Measurements from ENCODE around the gene USP1. TPM values are rescaled to one million over a fixed set of nuclear protein-coding genes. Genes with fewer than 3 reads are reported as not detected.

The USP1 gene, protein sequence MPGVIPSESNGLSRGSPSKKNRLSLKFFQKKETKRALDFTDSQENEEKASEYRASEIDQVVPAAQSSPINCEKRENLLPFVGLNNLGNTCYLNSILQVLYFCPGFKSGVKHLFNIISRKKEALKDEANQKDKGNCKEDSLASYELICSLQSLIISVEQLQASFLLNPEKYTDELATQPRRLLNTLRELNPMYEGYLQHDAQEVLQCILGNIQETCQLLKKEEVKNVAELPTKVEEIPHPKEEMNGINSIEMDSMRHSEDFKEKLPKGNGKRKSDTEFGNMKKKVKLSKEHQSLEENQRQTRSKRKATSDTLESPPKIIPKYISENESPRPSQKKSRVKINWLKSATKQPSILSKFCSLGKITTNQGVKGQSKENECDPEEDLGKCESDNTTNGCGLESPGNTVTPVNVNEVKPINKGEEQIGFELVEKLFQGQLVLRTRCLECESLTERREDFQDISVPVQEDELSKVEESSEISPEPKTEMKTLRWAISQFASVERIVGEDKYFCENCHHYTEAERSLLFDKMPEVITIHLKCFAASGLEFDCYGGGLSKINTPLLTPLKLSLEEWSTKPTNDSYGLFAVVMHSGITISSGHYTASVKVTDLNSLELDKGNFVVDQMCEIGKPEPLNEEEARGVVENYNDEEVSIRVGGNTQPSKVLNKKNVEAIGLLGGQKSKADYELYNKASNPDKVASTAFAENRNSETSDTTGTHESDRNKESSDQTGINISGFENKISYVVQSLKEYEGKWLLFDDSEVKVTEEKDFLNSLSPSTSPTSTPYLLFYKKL
- 14.1 TPM for total RNA-seq
- long read RNA-seq, transcript USP1-201 (9 exons, 3,996 nt), result major isoform, 9 of 12 reads
- long read RNA-seq, partial matches to known transcripts, result 0 of 12 reads
- long read RNA-seq, other reads (novel, unspliced or antisense), result 1 of 12 reads

DNA sequence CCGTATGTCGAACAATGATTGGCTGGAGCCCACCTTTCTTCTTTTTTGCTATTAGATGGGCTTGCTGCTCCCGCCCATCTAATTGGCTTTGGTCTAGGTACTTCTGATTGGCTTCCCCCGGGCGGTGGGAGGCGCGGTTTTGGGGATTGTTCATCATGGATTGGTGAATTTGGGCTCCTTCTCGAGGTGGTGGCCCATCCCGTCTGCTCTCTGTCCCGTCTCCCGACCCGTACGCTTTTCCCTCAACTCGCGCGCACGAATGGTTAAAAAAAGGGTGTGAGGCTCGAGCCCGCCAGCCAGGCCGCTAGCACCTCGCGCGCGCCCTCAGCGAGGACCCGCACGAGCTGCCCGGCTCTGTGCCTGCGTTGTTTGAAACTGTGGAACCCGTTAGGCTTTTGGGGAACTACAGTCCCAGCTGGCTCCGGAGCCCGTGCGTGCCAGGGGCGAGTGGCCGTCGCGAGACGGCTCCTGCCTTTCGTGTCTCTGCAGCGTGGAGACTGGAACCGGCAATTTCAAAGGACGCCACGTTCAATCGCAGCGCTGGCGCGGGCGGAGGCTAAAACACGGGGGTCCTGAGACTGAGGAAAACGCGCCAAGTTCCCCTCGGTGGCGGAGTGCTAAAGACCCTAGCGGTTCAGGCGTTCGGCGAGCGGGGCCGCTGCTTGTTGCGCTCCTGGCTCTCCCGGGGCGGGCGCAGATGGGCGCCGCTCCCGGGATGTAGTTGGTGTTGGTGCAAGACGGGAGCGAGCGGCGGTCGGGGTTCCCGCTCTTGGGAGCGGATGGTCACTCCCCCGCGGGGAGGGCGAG lies at the start of gene USP1:
Gene USP1 (plus strand): TSS at position 584 of the 807 bp plus-strand sequence. CDS start 2,819 bp downstream, outside the sequence.
- intact Hi-C loops (cut with DNase I), result loop anchor here (2.0 kb wide), 1 partner anchor 346 kb away; no protein-coding TSS in a partner anchor
- DNase-seq (ENCODE audit: missing footprints) (peak; percentile 98), ATAC-seq (peak; percentile 95)

DNA sequence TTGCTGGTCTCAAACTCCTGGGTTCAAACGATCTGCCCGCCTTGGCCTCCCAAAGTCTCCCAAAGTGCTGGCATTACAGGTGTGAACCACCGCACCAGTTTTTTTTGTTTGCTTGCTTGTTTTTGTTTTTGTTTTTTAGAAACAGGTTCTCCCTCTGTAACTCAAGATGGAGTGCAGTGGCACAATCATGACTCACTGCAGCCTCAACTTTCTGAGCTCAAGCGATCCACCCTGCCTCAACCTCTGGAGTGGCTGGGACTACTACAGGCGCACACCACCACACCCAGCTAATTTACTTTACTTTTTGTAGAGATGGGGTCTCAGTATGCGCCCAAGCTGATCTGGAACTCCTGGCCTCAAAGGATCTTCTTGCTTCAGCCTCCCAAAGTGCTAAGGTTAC lies 47.3 kb upstream of the USP1 start:
- intact Hi-C loops (cut with DNase I), result no loop called here
- no peak for DNase-seq (ENCODE audit: missing footprints)
- ATAC-seq, result no peak

DNA sequence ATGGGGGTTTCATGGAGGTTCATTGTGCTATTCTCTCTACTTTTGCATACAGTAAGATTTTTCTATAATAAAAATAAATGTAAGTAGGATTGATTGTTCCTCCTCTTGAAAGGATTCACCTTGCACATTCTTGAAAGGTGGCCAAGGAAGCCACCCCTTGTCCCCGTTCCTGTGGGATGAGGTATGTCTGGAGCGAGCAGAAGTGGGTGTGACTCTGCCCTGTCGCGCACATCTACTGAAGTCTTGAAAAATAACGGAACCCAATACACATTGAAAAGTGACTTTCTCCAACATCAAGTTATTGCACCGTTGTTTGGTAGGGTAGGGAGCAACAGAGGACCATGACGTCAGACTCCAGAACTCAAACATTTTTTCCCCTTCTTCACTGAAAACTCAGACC lies 46.8 kb upstream of the USP1 start:
- no peak for ATAC-seq
- intact Hi-C loops (cut with DNase I), result no loop called here
- no peak for DNase-seq (ENCODE audit: missing footprints)

DNA sequence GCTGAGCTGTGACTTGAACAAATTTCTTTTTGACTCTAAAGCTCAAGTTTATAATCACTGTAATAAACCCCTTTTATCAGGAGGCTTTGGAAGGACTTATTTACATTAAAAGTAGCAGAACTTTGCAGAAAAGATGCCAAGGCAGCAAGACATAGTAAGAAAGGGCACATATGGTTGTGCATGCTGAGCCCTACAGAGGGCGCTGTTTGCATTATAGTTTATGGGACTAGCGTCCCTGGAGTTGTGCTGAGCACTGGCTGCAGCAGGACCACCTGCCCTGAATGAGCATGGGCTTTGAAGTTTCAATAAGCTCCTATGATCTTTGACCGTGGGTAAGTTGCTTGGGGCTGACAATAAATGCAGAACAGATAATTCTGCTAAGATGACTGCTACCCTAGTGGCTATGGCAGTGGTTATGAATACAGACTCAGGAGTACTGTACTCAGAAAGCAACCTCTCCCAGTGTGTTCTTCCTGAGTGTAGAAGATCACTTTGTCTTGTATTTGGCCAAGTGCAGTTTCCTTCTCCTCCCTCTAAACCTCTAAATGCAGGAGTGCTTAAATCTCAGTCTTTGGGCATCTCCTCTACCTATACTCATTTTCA lies 45.4 kb upstream of the USP1 start:
- intact Hi-C loops (cut with DNase I), result no loop called here
- DNase-seq (ENCODE audit: missing footprints) (no peak), ATAC-seq (no peak)

DNA sequence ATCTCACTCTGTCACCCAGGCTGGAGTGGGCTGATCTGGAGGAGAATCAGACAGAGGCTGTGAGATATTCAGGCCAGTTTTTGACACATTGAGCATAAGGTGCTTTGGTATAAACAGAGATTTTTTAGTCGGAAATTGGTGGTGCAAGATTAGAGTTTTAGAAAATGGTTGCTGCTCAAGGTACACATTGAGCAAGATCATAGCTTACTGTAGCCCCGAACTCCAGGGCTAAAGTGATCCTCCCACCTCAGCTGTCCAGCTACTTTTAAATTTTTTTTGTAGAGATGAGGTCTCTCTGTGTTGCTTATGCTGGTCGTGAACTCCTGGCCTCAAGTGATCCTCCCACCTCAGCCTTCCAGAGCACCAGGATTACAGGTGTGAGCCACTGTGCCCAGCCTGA lies 43.9 kb upstream of the USP1 start:
- intact Hi-C loops (cut with DNase I), result no loop called here
- ATAC-seq (no peak), DNase-seq (ENCODE audit: missing footprints) (no peak)

DNA sequence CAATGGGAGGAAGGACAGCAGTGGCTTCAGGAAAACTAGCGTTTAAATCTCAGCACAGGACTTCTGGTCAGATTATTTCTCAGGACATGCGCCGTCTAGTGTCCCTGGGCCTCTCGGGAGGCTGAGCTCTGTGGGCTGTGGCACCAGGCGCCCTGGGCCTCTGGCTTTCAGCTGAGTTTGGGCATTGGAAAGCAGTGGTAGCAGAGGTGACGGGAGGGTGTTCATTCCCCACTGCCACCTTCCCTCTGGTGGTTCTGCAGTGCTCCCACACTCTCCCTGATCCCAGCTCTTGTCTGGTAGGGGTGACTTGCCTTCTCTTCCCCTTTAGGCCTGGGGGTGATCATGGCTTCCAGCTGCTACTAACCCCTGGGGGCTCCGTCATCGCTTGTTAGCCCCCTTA lies 42.2 kb upstream of the USP1 start:
- ATAC-seq, result no peak
- DNase-seq (ENCODE audit: missing footprints), result no peak
- intact Hi-C loops (cut with DNase I), result no loop called here

DNA sequence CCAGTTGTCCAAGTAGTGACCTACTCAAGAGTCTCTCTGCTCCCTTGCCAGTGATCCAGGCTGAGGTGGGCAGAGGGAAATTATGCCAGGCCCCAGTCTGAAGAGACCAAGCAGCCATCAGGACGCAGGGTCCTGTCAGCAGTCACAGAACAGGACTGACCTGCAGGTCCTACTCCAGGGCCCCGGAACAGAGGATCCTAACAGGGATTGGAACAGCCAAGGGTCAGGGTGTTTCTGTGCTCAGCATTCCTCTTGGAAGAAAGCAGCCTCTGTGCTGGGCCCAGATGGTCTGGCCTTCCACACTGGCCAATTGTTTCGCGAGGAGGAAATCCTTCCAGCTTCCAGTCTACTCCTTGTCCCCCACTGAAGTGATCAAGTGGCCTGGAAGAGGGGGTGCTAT lies 41.6 kb upstream of the USP1 start:
- intact Hi-C loops (cut with DNase I), result no loop called here
- no peak for DNase-seq (ENCODE audit: missing footprints)
- ATAC-seq, result no peak

DNA sequence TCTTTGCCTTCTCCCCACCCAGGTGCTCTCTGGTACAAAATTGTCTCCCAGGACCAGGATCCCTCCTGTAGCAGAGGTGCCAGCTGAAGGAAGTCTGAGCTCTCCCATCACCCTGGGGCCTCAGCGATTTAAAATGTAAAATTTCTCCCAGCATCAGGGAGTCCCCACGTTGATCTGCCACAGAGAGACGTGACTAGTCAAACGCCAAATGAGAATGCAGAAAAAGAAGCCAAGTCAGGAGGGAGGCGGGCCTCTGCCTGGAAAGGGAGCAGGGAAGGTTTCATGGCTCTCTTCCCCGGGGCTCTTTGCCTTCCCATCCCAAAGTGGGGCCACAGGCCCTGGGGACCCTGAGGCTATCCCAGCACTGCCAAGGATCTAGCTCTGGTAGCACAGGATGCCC lies 40.0 kb upstream of the USP1 start:
- intact Hi-C loops (cut with DNase I), result no loop called here

DNA sequence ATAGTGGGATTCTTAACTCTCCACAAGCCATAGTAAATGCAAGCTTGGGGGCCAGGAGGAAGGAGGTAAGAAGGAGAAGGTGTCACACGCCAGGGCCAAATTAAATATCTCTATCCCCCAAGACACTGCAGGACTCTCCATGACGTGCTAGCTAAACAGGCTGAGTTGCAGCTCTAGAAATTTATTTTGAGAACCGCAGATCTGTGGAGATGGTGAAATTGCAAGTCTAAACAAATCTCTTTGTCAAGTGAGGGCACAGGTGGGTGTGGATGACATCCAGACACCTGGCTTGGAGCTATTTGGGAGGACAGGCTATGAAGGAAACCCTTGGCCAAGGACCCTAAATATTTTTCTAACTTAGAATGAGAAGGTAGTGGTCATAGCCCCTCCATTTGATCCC lies 39.5 kb upstream of the USP1 start:
- intact Hi-C loops (cut with DNase I), result no loop called here

More for the DNA sequence above, 40.0 kb upstream of the USP1 start:
- ATAC-seq, result no peak
- DNase-seq (ENCODE audit: missing footprints), result no peak

DNA sequence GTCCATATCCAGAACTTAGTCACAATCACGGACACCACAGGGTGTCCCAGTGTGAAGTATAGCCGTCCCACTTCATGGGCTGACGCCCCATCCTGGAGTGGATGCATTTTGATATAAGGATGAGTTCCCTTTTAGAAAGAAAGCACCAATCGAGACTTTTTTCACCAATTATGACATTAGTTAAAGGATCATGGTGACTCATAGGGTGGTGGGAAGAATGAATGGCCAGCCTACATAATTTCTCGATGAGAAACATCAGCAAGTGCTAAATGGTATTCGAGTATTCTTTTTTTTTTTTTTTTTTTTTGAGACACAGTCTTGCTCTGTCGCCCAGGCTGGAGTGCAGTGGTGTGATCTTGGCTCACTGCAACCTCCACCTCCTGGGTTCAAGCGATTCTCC lies 38.5 kb upstream of the USP1 start:
- no peak for ATAC-seq
- DNase-seq (ENCODE audit: missing footprints), result no peak
- intact Hi-C loops (cut with DNase I), result no loop called here

More for the DNA sequence above, 39.5 kb upstream of the USP1 start:
- DNase-seq (ENCODE audit: missing footprints) (no peak), ATAC-seq (no peak)

DNA sequence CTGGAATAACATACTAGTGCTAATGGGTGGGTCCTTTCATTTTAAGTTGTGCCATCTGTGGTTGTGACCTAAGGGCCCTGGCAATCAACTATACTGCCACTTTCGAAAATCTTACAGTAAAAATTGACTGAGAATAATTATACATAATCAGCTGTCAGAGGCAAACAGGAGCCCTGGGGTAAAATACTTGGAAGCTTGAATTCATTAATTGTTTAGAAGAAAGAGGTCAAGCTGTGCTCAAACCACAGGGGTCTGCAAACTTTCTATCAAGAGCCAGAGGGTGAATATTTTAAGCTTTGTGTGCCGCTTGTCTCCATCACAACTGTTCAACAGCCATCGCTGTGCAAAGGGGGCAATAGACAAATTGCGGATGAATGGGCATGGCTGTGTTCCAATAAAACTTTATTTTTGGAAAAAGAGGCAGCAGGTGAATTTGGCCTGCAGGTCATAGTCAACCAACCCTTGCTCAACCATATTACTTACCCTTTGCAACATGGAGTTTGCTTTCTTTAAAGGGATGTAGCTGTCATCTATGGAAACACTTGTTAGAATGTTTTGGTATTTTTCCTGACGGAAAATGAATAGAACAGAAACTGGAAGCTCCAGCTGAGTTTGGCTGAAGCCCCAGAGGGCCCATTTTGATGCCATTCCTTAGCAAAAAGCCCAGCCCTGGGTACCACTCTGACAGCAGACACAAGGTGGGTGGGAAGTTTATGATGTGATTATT lies 35.7 kb upstream of the USP1 start:
- intact Hi-C loops (cut with DNase I), result loop anchor here (10.0 kb wide), 1 partner anchor 106 kb away; no protein-coding TSS in a partner anchor
- ATAC-seq, result no peak

DNA sequence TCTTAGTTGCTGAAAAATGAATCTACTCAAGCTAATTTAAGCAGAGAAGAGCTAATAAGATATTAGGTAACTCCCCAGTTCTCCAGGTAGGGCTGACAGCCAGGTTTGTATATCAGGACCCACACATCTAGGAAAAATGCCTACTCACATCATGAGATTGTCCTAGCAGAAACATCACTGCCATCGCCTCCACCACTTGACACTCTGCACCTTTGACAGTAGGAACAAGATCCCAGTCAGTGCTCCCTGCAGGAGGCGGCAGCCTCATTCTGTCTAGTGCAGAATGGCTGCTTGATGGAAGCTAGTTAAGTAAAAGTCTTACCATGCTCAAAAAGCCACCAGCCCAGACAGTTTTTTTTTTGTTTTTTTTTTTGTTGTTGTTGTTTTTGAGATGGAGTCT lies 31.6 kb upstream of the USP1 start:
- ATAC-seq (no peak), DNase-seq (ENCODE audit: missing footprints) (no peak)
- intact Hi-C loops (cut with DNase I), result loop anchor here (10.0 kb wide), 1 partner anchor 110 kb away; no protein-coding TSS in a partner anchor

More for the DNA sequence above, 35.7 kb upstream of the USP1 start:
- DNase-seq (ENCODE audit: missing footprints), result no peak

DNA sequence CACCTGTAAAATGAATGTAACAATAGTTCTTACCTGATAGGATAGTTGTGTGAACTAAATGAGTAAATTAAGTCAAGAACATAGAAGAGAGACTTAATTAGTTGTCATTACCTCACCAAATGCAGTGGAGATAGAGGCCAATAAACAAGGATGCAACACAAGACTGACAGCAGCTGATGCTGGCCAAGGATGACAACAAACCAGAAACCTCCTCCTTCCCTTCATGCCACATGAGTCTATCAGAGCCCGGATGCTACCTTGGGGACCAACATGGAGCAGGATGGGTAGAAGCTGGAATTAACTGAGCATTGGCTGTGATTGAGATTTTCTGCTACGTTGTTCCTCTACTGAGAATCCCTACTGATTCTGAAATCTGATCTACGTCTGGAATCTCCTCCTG lies 30.3 kb upstream of the USP1 start:
- ATAC-seq, result no peak
- intact Hi-C loops (cut with DNase I), result loop anchor here (10.0 kb wide), 1 partner anchor 112 kb away; no protein-coding TSS in a partner anchor

DNA sequence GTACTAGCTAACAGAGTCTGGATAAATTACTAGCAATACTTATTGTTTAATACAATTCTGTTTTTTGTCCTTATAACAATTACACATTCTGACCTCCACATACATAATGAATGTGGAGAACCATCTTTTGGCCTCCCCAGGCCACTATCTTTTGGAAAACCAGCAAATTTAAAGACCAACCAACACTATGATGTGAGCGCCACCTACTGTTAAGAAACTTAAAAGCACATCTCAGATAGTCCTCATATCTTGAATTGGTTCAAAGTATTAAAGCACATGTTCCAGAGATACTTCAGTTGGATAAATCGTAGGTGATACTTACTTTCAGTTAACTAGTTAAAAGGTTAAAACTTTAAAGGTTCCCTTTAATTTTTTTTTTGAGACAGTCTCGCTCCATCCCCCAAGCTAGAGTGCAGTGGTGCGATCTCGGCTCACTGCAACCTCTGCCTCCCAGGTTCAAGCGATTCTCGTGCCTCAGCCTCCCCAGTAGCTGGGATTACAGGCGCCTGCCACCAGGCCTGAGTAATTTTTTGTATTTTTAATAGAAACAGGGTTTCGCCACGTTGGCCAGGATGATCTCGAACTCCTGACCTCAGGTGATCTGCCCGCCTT lies 29.3 kb upstream of the USP1 start:
- DNase-seq (ENCODE audit: missing footprints), result no peak
- ATAC-seq, result peak; percentile 26
- intact Hi-C loops (cut with DNase I), result loop anchor here (1.0 to 10.0 kb wide), 2 partner anchors 113 to 232 kb away; no protein-coding TSS in a partner anchor

More for the DNA sequence above, 30.3 kb upstream of the USP1 start:
- DNase-seq (ENCODE audit: missing footprints), result no peak

DNA sequence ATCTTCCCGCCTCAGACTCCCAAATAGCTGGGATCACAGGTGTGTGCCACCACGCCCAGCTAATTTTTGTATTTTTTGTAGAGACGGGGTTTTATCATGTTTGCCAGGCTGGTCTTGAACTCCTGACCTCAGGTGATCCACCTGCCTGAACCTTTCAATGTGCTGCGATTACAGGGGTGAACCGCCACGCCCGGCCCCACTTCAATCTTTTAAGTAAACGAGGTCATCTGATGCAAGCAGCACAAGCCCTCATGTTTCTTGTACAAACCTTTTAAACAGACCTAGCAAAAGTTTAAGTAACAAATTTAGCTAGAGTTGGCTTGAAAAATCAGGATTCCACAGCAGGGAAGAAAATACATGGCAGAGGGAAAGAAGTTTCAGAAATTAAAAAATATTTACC lies 21.2 kb upstream of the USP1 start:
- no peak for DNase-seq (ENCODE audit: missing footprints)
- intact Hi-C loops (cut with DNase I), result no loop called here
- ATAC-seq, result no peak

DNA sequence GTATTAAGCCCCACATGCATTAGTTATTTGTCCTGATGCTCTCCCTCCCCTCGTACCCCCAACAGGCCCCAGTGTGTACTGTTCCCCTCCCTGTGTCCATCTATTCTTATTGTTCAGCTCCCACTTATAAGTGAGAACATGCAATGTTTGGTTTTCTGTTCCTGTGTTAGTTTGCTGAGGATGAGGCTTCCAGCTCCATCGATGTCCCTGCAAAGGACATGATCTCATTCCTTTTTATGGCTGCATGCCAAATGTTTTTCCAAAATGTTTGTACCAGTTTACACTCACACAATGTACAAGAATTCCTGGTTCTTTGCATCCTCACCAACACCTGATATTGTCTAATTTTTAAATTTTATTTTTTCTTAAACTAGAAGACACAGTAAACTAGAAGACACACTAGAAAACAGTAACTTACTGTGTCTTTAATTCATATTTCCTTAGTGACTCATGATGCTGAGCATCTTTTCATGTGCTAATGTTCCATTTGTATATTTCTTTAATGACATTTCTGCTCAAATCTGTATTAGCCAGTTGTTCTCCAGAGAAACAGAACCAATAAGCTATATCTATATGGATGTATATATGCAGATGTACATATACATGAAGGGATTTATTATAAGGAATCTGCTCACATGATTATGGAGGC lies 19.4 kb upstream of the USP1 start:
- intact Hi-C loops (cut with DNase I), result no loop called here
- ATAC-seq (no peak), DNase-seq (ENCODE audit: missing footprints) (no peak)

DNA sequence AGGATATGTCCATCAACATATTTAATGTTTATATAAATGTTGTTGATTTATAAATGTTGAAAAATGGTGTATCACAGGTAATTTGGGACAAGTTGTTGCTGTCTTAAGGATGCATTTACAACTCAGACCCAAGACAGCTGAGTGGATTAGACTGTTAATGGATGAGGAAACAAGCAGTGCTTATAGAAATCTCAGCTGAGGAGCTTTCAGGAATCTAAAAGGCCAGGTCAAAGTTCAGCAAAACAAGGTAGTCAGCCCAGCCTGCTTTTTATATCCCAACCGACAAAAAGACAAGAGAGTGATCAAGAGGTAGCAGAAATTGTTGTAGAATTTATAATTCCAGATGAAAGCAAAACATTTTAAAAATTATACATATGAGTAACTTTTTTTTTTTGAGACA lies 16.6 kb upstream of the USP1 start:
- ATAC-seq, result no peak
- intact Hi-C loops (cut with DNase I), result no loop called here
- DNase-seq (ENCODE audit: missing footprints), result no peak
